SK-N-SH treated with all-trans-retinoic acid at 6 μM for 48 hours (cell line): Measurements from ENCODE around the gene EHD4.

ENCODE experiments used
- ATAC-seq: fragments of 200-7000 bp; cut with Tn5 transposase; 3 replicates; pipeline ENCODE4 v1.9.1; 2020; ENCODE audit warnings: mild to moderate bottlenecking, moderate library complexity
- BACH2 ChIP-seq: fragments of 250-450 bp; sonication (Bioruptor Pico); IDR thresholded peaks from 2 replicates; pipeline ENCODE4 v1.9.0; 2021; ENCODE audit warnings: mild to moderate bottlenecking, borderline replicate concordance
- CSDC2 ChIP-seq: fragments of 250-450 bp; sonication (Bioruptor Pico); IDR thresholded peaks from 2 replicates; pipeline ENCODE4 v1.5.0; 2020; ENCODE audit warnings: mild to moderate bottlenecking, moderate library complexity
- ESRRG ChIP-seq: fragments of 250-450 bp; sonication (Bioruptor Pico); IDR thresholded peaks from 2 replicates; pipeline ENCODE4 v1.6.1; 2021; ENCODE audit warnings: mild to moderate bottlenecking
- GLIS3 ChIP-seq: fragments of 250-450 bp; sonication (Bioruptor Pico); IDR thresholded peaks from 2 replicates; pipeline ENCODE4 v1.5.0; 2020; ENCODE audit warnings: mild to moderate bottlenecking, moderate library complexity
- ISL1 ChIP-seq: fragments of 250-450 bp; sonication (Bioruptor Pico); IDR thresholded peaks from 2 replicates; pipeline ENCODE4 v2.1.2; 2022; ENCODE audit warnings: mild to moderate bottlenecking, moderate library complexity
- OSR1 ChIP-seq: fragments of 250-450 bp; sonication (Bioruptor Pico); IDR thresholded peaks from 2 replicates; pipeline ENCODE4 v1.8.0; 2022; ENCODE audit warnings: moderate library complexity, mild to moderate bottlenecking, inconsistent platforms
- PPARA ChIP-seq: fragments of 250-450 bp; sonication (Bioruptor Pico); IDR thresholded peaks from 2 replicates; pipeline ENCODE4 v1.5.0; 2020; ENCODE audit warnings: mild to moderate bottlenecking, borderline replicate concordance
- RARB ChIP-seq: fragments of 250-450 bp; sonication (Bioruptor Pico); IDR thresholded peaks from 2 replicates; pipeline ENCODE4 v1.8.0; 2021; ENCODE audit warnings: mild to moderate bottlenecking, moderate library complexity
- SNAI2 ChIP-seq: fragments of 250-450 bp; sonication (Bioruptor Pico); IDR thresholded peaks from 2 replicates; pipeline ENCODE4 v1.5.0; 2020; ENCODE audit warnings: mild to moderate bottlenecking, moderate library complexity
- TOX ChIP-seq: fragments of 250-450 bp; sonication (Bioruptor Pico); IDR thresholded peaks from 2 replicates; pipeline ENCODE4 v1.8.0; 2021; ENCODE audit warnings: mild to moderate bottlenecking, moderate library complexity, borderline replicate concordance
- TSHZ2 ChIP-seq: fragments of 250-450 bp; sonication (Bioruptor Pico); IDR thresholded peaks from 2 replicates; pipeline ENCODE4 v1.5.0; 2020; ENCODE audit warnings: mild to moderate bottlenecking, moderate library complexity
- ZC3H10 ChIP-seq: fragments of 250-450 bp; sonication (Bioruptor Pico); IDR thresholded peaks from 2 replicates; pipeline ENCODE4 v1.5.1; 2021; ENCODE audit warnings: mild to moderate bottlenecking, moderate library complexity
- ZFP3 ChIP-seq: fragments of 250-450 bp; sonication (Bioruptor Pico); IDR thresholded peaks from 2 replicates; pipeline ENCODE4 v1.5.0; 2020; ENCODE audit warnings: mild to moderate bottlenecking, moderate library complexity
- ZFP30 ChIP-seq: fragments of 450-650 bp; formaldehyde crosslinking; IDR thresholded peaks from 2 replicates; pipeline ENCODE4 v1.5.0; 2022; ENCODE audit warnings: mild to moderate bottlenecking, moderate library complexity
- ZNF565 ChIP-seq: fragments of 450-650 bp; formaldehyde crosslinking; conservative IDR thresholded peaks from 2 replicates; pipeline ENCODE4 v1.5.0; 2020; ENCODE audit warnings: low read depth, mild to moderate bottlenecking, moderate library complexity
- ZNF70 ChIP-seq: fragments of 450-650 bp; formaldehyde crosslinking; IDR thresholded peaks from 2 replicates; pipeline ENCODE4 v1.5.0; 2020; ENCODE audit warnings: mild to moderate bottlenecking, moderate library complexity
- ZNF8 ChIP-seq: fragments of 450-650 bp; formaldehyde crosslinking; IDR thresholded peaks from 2 replicates; pipeline ENCODE4 v1.5.0; 2020; ENCODE audit warnings: mild to moderate bottlenecking, moderate library complexity
- TF ChIP-seq, protein P1 (sequence below): fragments of 250-450 bp; sonication (Bioruptor Pico); IDR thresholded peaks from 2 replicates; pipeline ENCODE4 v1.8.0; 2020; ENCODE audit warnings: mild to moderate bottlenecking, moderate library complexity, borderline replicate concordance
- TF ChIP-seq, protein P2 (sequence below): fragments of 250-450 bp; sonication (Bioruptor Pico); IDR thresholded peaks from 2 replicates; pipeline ENCODE4 v1.8.0; 2021; ENCODE audit warnings: low read depth, mild to moderate bottlenecking, moderate library complexity, borderline replicate concordance
- TF ChIP-seq, protein P3 (sequence below): fragments of 250-450 bp; sonication (Bioruptor Pico); IDR thresholded peaks from 2 replicates; pipeline ENCODE4 v1.5.1; 2020; ENCODE audit warnings: low read depth, mild to moderate bottlenecking, moderate library complexity
- TF ChIP-seq, protein P4 (sequence below): fragments of 250-450 bp; sonication (Bioruptor Pico); IDR thresholded peaks from 2 replicates; pipeline ENCODE4 v1.5.1; 2021; ENCODE audit warnings: mild to moderate bottlenecking, moderate library complexity

EHD4 gene

GRCh38 chr15:41851167-41851523 lies 121.2 kb downstream of the EHD4 start:
- ATAC-seq, result no peak
- TF ChIP-seq ZNF565 (CRISPR knock-in tag), result no peak
- no peak for TF ChIP-seq ZNF70
- no peak for TF ChIP-seq TSHZ2 (CRISPR knock-in tag)
- no peak for TF ChIP-seq TOX
- TF ChIP-seq, protein P1, sequence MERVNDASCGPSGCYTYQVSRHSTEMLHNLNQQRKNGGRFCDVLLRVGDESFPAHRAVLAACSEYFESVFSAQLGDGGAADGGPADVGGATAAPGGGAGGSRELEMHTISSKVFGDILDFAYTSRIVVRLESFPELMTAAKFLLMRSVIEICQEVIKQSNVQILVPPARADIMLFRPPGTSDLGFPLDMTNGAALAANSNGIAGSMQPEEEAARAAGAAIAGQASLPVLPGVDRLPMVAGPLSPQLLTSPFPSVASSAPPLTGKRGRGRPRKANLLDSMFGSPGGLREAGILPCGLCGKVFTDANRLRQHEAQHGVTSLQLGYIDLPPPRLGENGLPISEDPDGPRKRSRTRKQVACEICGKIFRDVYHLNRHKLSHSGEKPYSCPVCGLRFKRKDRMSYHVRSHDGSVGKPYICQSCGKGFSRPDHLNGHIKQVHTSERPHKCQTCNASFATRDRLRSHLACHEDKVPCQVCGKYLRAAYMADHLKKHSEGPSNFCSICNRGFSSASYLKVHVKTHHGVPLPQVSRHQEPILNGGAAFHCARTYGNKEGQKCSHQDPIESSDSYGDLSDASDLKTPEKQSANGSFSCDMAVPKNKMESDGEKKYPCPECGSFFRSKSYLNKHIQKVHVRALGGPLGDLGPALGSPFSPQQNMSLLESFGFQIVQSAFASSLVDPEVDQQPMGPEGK (CRISPR knock-in tag), result no peak
- TF ChIP-seq ESRRG (CRISPR knock-in tag), result no peak
- TF ChIP-seq RARB, result no peak
- TF ChIP-seq ZNF8, result no peak
- TF ChIP-seq, protein P2, sequence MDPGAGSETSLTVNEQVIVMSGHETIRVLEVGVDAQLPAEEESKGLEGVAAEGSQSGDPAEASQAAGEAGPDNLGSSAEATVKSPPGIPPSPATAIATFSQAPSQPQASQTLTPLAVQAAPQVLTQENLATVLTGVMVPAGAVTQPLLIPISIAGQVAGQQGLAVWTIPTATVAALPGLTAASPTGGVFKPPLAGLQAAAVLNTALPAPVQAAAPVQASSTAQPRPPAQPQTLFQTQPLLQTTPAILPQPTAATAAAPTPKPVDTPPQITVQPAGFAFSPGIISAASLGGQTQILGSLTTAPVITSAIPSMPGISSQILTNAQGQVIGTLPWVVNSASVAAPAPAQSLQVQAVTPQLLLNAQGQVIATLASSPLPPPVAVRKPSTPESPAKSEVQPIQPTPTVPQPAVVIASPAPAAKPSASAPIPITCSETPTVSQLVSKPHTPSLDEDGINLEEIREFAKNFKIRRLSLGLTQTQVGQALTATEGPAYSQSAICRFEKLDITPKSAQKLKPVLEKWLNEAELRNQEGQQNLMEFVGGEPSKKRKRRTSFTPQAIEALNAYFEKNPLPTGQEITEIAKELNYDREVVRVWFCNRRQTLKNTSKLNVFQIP (CRISPR knock-in tag), result no peak
- TF ChIP-seq BACH2 (CRISPR knock-in tag), result no peak
- no peak for TF ChIP-seq CSDC2 (CRISPR knock-in tag)
- TF ChIP-seq ZC3H10, result no peak
- TF ChIP-seq, protein P3, sequence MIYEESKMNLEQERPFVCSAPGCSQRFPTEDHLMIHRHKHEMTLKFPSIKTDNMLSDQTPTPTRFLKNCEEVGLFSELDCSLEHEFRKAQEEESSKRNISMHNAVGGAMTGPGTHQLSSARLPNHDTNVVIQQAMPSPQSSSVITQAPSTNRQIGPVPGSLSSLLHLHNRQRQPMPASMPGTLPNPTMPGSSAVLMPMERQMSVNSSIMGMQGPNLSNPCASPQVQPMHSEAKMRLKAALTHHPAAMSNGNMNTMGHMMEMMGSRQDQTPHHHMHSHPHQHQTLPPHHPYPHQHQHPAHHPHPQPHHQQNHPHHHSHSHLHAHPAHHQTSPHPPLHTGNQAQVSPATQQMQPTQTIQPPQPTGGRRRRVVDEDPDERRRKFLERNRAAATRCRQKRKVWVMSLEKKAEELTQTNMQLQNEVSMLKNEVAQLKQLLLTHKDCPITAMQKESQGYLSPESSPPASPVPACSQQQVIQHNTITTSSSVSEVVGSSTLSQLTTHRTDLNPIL, result no peak
- no peak for TF ChIP-seq ZFP3 (CRISPR knock-in tag)
- TF ChIP-seq, protein P4, sequence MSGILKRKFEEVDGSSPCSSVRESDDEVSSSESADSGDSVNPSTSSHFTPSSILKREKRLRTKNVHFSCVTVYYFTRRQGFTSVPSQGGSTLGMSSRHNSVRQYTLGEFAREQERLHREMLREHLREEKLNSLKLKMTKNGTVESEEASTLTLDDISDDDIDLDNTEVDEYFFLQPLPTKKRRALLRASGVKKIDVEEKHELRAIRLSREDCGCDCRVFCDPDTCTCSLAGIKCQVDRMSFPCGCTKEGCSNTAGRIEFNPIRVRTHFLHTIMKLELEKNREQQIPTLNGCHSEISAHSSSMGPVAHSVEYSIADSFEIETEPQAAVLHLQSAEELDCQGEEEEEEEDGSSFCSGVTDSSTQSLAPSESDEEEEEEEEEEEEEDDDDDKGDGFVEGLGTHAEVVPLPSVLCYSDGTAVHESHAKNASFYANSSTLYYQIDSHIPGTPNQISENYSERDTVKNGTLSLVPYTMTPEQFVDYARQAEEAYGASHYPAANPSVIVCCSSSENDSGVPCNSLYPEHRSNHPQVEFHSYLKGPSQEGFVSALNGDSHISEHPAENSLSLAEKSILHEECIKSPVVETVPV (CRISPR knock-in tag), result no peak
- TF ChIP-seq GLIS3 (CRISPR knock-in tag), result no peak
- TF ChIP-seq SNAI2 (CRISPR knock-in tag), result no peak

GRCh38 chr15:41850482-41851166 lies 121.7 kb downstream of the EHD4 start:
- ATAC-seq, result no peak
- TF ChIP-seq ZFP30 (CRISPR knock-in tag) (no peak), PPARA (no peak), ZC3H10 (no peak), ZNF8 (no peak), BACH2 (CRISPR knock-in tag) (no peak), ESRRG (CRISPR knock-in tag) (no peak), ZNF70 (no peak), ISL1 (CRISPR knock-in tag) (no peak), CSDC2 (CRISPR knock-in tag) (no peak), TSHZ2 (CRISPR knock-in tag) (no peak), OSR1 (no peak)
- TF ChIP-seq, protein P2 (CRISPR knock-in tag), result no peak
- TF ChIP-seq, protein P4 (CRISPR knock-in tag), result no peak
- TF ChIP-seq, protein P3, result no peak
